RWPE2 (cell line): ENCODE results near the gene CSAD.
A peak's percentile ranks its signal among the peaks of the same experiment; 100 is the strongest.

ENCODE experiments used
- ATAC-seq: fragments of 200-7000 bp; cut with Tn5 transposase; 3 replicates; pipeline ENCODE4 v1.9.1; 2021; ENCODE audit warnings: low read depth
- DNase-seq: peaks from one replicate; pipeline ENCODE4 v3.0.0-alpha.2; 2020; ENCODE audit warnings: low spot score
- H3K27ac ChIP-seq: fragments of 450-650 bp; 2 replicates; pipeline ENCODE4 v1.5.1; 2017; ENCODE audit warnings: mild to moderate bottlenecking; ENCODE audit not compliant: poor library complexity, severe bottlenecking
- H3K27me3 ChIP-seq: fragments of 250-450 bp; sonication (Bioruptor Pico); 2 replicates; pipeline ENCODE4 v1.5.1; 2021; ENCODE audit warnings: mild to moderate bottlenecking, moderate library complexity; ENCODE audit not compliant: insufficient read depth, poor library complexity, severe bottlenecking
- H3K36me3 ChIP-seq: fragments of 250-450 bp; sonication (Bioruptor Pico); 2 replicates; pipeline ENCODE4 v1.5.1; 2020; ENCODE audit warnings: low read depth, mild to moderate bottlenecking, moderate library complexity
- H3K4me1 ChIP-seq: fragments of 250-450 bp; sonication (Bioruptor Pico); 2 replicates; pipeline ENCODE4 v1.5.1; 2021; ENCODE audit warnings: mild to moderate bottlenecking, moderate library complexity; ENCODE audit not compliant: insufficient read depth, poor library complexity, severe bottlenecking
- H3K4me3 ChIP-seq: fragments of 250-450 bp; sonication (Bioruptor Pico); 2 replicates; pipeline ENCODE4 v1.5.1; 2021; ENCODE audit warnings: mild to moderate bottlenecking, moderate library complexity; ENCODE audit not compliant: severe bottlenecking
- H3K9me3 ChIP-seq: fragments of 250-450 bp; sonication (Bioruptor Pico); 2 replicates; pipeline ENCODE4 v1.5.1; 2021; ENCODE audit warnings: mild to moderate bottlenecking, moderate library complexity; ENCODE audit not compliant: severe bottlenecking
- CTCF ChIP-seq: fragments of 450-650 bp; IDR thresholded peaks from one replicate; pipeline ENCODE4 v1.5.1; 2017; ENCODE audit warnings: mild to moderate bottlenecking, moderate library complexity; ENCODE audit not compliant: poor library complexity, severe bottlenecking

The CSAD gene

GRCh38 chr12:53185582-53186153 is 4.9 kb upstream of the CSAD start:
- DNase-seq (no peak), ATAC-seq (no peak)
- Histone ChIP-seq H3K27me3 (no peaks in the 10 kb centered on the region), H3K27ac (no peak overlapping the region), H3K9me3 (no peaks in the 10 kb centered on the region), H3K4me1 (peaks cover 10% of the 10 kb centered on the region), H3K4me3 (no peak overlapping the region), H3K36me3 (peaks cover 58% of the 10 kb centered on the region)
- no peak for TF ChIP-seq CTCF

GRCh38 chr12:53184828-53185227 is 4.1 kb upstream of the CSAD start:
- Histone ChIP-seq H3K4me1 (peaks cover 10% of the 10 kb centered on the region), H3K36me3 (peaks cover 58% of the 10 kb centered on the region), H3K4me3 (no peak overlapping the region), H3K27ac (no peak overlapping the region), H3K27me3 (no peaks in the 10 kb centered on the region), H3K9me3 (no peaks in the 10 kb centered on the region)
- DNase-seq = no peak
- no peak for ATAC-seq
- no peak for TF ChIP-seq CTCF

- no peak for ATAC-seq
- Histone ChIP-seq H3K4me3 (no peak overlapping the region), H3K36me3 (peaks cover 58% of the 10 kb centered on the region), H3K27ac (no peak overlapping the region), H3K9me3 (no peaks in the 10 kb centered on the region), H3K27me3 (no peaks in the 10 kb centered on the region), H3K4me1 (peaks cover 10% of the 10 kb centered on the region)
- no peak for DNase-seq
- TF ChIP-seq CTCF = no peak
These were observed 2.2 kb upstream of the CSAD start for GRCh38 chr12:53182903-53183302.

- DNase-seq (no peak), ATAC-seq (no peak)
- Histone ChIP-seq H3K4me3 (peak overlapping the region; percentile 50), H3K36me3 (peaks cover 56% of the 10 kb centered on the region), H3K4me1 (peaks cover 10% of the 10 kb centered on the region), H3K27ac (peak overlapping the region; percentile 78), H3K9me3 (no peaks in the 10 kb centered on the region), H3K27me3 (no peaks in the 10 kb centered on the region)
- no peak for TF ChIP-seq CTCF
These were observed 1.2 kb upstream of the CSAD start for GRCh38 chr12:53181935-53182334.

GRCh38 chr12:53180931-53181645 is 363 bp upstream of the CSAD start:
- no peak for TF ChIP-seq CTCF
- DNase-seq (no peak), ATAC-seq (peak; percentile 77)
- peaks cover 47% of the 10 kb centered on the region for H3K36me3 ChIP-seq
- no peaks in the 10 kb centered on the region for H3K27me3 ChIP-seq
- peak overlapping the region; percentile 50 for H3K4me3 ChIP-seq
- H3K4me1 ChIP-seq = peaks cover 10% of the 10 kb centered on the region
- peak overlapping the region; percentile 78 for H3K27ac ChIP-seq
- no peaks in the 10 kb centered on the region for H3K9me3 ChIP-seq
